CD4-positive, alpha-beta T cell (primary cell): ENCODE data around the gene SPART. TPM values are rescaled to one million over a fixed set of nuclear protein-coding genes. Genes with fewer than 3 reads are reported as not detected.

Source experiments
- ATAC-seq: fragments of 200-7000 bp; cut with Tn5 transposase; one replicate; pipeline ENCODE4 v1.10.0; 2022; ENCODE audit warnings: mild to moderate bottlenecking; ENCODE audit not compliant: poor library complexity
- CTCF ChIA-PET: fragments of 350-600 bp; sonication (Branson Sonifier 250); formaldehyde crosslinking; loops from one replicate; lab custom pipeline; 2021; ENCODE audit warnings: antibody characterized with exemption, inconsistent platforms; lab: Charles Lee
- POLR2A ChIA-PET: fragments of 350-600 bp; sonication (Branson Sonifier 250); formaldehyde crosslinking; loops from one replicate; lab custom pipeline; 2021; ENCODE audit warnings: antibody characterized with exemption, inconsistent platforms; lab: Charles Lee
- DNase-seq, 14 experiments: peaks; one replicate each; pipeline ENCODE4 v3.0.0-alpha.2; 2013 to 2020; ENCODE audit warnings: mixed read lengths in 2 of 14
- H3K27ac ChIP-seq, 2 donors: one replicate each; pipeline versions ENCODE4 v1.5.1 to v1.7.0; 2013; ENCODE audit warnings: low read length in 2 of 2, low read depth in 1 of 2, mild to moderate bottlenecking in 1 of 2
- H3K27me3 ChIP-seq, 2 experiments: 1 replicate in 1 of 2; 2 replicates in 1 of 2; pipeline versions ENCODE4 v1.6.1 to v1.7.0; 2013; ENCODE audit warnings: low read length in 2 of 2, control low read depth in 1 of 2, mild to moderate bottlenecking in 1 of 2, moderate library complexity in 1 of 2; ENCODE audit not compliant: insufficient read depth in 2 of 2, control insufficient read depth in 1 of 2
- H3K36me3 ChIP-seq: one replicate; pipeline ENCODE4 v1.6.1; 2013; ENCODE audit warnings: low read length, control low read depth; ENCODE audit not compliant: insufficient read depth
- H3K4me1 ChIP-seq: one replicate; pipeline ENCODE4 v1.6.1; 2013; ENCODE audit warnings: low read length, control low read depth; ENCODE audit not compliant: insufficient read depth
- H3K4me3 ChIP-seq: one replicate; pipeline ENCODE4 v1.5.1; 2013; ENCODE audit warnings: mild to moderate bottlenecking, low read length, moderate library complexity
- H3K9me3 ChIP-seq, 2 experiments: 1 replicate in 1 of 2; 2 replicates in 1 of 2; pipeline versions ENCODE4 v1.6.1 to v1.7.0; 2013; ENCODE audit warnings: low read length in 2 of 2, mild to moderate bottlenecking in 2 of 2, control low read depth in 1 of 2, moderate library complexity in 1 of 2; ENCODE audit not compliant: control insufficient read depth in 1 of 2, insufficient read depth in 1 of 2
- H3K27ac Mint-ChIP-seq: one replicate; pipeline ENCODE4 v1.8.0; 2020; ENCODE audit warnings: mixed read lengths
- H3K27me3 Mint-ChIP-seq: one replicate; pipeline ENCODE4 v1.8.0; 2021; ENCODE audit warnings: mixed read lengths
- H3K36me3 Mint-ChIP-seq: one replicate; pipeline ENCODE4 v1.8.0; 2021; ENCODE audit warnings: low read depth, mixed read lengths
- H3K4me1 Mint-ChIP-seq: one replicate; pipeline ENCODE4 v1.8.0; 2021; ENCODE audit warnings: low read depth, mixed read lengths
- H3K4me3 Mint-ChIP-seq: one replicate; pipeline ENCODE4 v1.8.0; 2020; ENCODE audit warnings: mild to moderate bottlenecking, mixed read lengths
- H3K9me3 Mint-ChIP-seq: one replicate; pipeline ENCODE4 v1.8.0; 2020; ENCODE audit warnings: mixed read lengths
- intact Hi-C, 2 experiments: fragments of 100-400 bp; cut with DNase I in 1 of 2; cut with micrococcal nuclease in 1 of 2; formaldehyde crosslinking; loops; one replicate each; pipeline versions ENCODE4 v1.15.1 to v1.9.0; 2023 to 2025; cut with DNase I, micrococcal nuclease
- total RNA-seq, 174 experiments: library from RNA in 2 of 174; stranded (reverse) in 2 of 174; gene quantifications; one replicate each; pipeline ENCODE4 v1.2.3 and lab custom pipeline; 2021 to 2026
- TF ChIP-seq, protein P1 (sequence below): fragments of 200-600 bp; IDR thresholded peaks from one replicate; pipeline ENCODE4 v1.8.0; 2022; ENCODE audit warnings: antibody characterized with exemption, mild to moderate bottlenecking

Gene SPART
- total RNA-seq, 2 experiments from 2014 or later: 22.0 to 22.9 TPM

DNA sequence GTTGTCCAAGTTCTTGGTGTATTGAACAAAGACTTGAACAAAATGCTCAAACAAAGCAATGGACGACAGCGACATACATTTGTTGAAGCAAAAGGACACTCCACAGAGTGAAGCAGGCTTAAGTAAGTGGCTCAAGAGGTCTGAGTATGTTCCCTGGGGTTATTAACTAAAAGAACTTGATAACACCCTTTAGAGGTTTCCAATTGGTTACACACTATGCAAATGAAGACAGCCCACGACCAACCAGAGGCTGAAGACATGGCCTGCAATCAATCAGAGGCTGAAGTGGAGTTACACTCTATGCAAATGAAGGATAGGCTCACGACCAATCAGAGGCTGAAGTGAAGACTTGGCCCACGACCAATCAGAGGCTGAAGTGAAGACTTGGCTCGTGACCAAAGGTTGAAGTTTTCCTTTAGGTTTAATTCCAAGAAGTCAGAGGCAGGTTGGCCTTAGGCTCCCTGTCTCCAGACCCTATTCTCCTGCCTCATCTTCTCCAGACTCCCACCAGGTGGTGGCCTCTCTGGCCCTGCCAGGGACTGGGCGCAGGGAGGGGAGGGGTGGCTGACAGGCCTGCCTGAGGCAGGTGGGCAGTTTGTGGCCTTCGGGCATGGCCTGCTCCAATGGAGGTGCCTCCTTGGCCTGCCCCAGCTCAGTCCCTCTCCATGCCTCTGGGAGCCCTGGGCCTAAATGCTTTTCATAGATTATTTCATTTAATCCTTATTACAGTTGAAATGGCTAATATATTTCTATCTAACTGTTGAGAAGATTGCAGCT lies 86.6 kb downstream of the SPART start:
- CTCF ChIA-PET: no interaction called here
- Histone ChIP-seq H3K4me3 (no peak overlapping the region), H3K27ac (no peak overlapping the region), H3K36me3 (no peaks in the 10 kb centered on the region), H3K9me3 (peaks cover 0 to 24% of the 10 kb centered on the region in 2 experiments), H3K27me3 (no peaks in the 10 kb centered on the region), H3K4me1 (no peaks in the 10 kb centered on the region)
- DNase-seq (no peak), ATAC-seq (no peak)
- TF ChIP-seq, protein P1, sequence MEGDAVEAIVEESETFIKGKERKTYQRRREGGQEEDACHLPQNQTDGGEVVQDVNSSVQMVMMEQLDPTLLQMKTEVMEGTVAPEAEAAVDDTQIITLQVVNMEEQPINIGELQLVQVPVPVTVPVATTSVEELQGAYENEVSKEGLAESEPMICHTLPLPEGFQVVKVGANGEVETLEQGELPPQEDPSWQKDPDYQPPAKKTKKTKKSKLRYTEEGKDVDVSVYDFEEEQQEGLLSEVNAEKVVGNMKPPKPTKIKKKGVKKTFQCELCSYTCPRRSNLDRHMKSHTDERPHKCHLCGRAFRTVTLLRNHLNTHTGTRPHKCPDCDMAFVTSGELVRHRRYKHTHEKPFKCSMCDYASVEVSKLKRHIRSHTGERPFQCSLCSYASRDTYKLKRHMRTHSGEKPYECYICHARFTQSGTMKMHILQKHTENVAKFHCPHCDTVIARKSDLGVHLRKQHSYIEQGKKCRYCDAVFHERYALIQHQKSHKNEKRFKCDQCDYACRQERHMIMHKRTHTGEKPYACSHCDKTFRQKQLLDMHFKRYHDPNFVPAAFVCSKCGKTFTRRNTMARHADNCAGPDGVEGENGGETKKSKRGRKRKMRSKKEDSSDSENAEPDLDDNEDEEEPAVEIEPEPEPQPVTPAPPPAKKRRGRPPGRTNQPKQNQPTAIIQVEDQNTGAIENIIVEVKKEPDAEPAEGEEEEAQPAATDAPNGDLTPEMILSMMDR: no peak
- Mint-ChIP-seq H3K27ac (no peak overlapping the region), H3K4me3 (no peak overlapping the region), H3K4me1 (no peaks in the 10 kb centered on the region), H3K9me3 (no peaks in the 10 kb centered on the region), H3K36me3 (no peaks in the 10 kb centered on the region), H3K27me3 (peaks cover 8% of the 10 kb centered on the region)
- intact Hi-C loops: no loop called here
- POLR2A ChIA-PET: no interaction called here

DNA sequence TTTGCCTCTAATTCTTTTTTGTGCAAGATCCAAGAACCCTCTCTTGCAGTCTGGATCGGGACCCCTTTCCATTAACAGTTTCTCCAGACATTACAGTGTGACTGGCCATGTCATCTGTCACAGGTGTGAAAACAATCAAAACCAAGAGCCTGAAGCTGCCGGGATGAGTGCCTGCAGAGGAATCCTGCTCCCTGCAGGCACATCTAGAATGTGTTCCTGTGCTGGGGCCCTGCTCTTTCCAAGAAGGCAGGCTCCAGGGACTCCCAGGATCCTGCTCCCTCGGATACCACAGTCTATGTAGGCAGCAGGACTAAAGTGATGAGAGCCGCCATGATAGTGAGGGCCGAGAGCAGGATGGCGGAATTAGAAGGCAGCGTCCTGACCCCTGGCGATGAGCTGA lies 87.4 kb downstream of the SPART start:
- Mint-ChIP-seq H3K27ac (no peak overlapping the region), H3K4me3 (no peak overlapping the region), H3K9me3 (no peaks in the 10 kb centered on the region), H3K36me3 (no peaks in the 10 kb centered on the region), H3K27me3 (peaks cover 8% of the 10 kb centered on the region), H3K4me1 (no peaks in the 10 kb centered on the region)
- intact Hi-C loops: no loop called here
- ATAC-seq: no peak
- no peaks in the 10 kb centered on the region for H3K36me3 ChIP-seq
- peaks cover 0 to 24% of the 10 kb centered on the region in 2 experiments for H3K9me3 ChIP-seq
- TF ChIP-seq, protein P1: no peak
- no peaks in the 10 kb centered on the region for H3K4me1 ChIP-seq
- no peak overlapping the region for H3K27ac ChIP-seq
- CTCF ChIA-PET: no interaction called here
- no peak overlapping the region for H3K4me3 ChIP-seq
- POLR2A ChIA-PET: no interaction called here
- no peaks in the 10 kb centered on the region for H3K27me3 ChIP-seq
- no peak for DNase-seq

Other genes starting within 250 kb of the SPART start
- not detected for gene DCLK1, start 215.0 kb downstream of the SPART start, total RNA-seq
- not detected for gene SOHLH2, start 131.8 kb downstream of the SPART start, total RNA-seq
- gene CCDC169, start 48.6 kb downstream of the SPART start, total RNA-seq: not detected
- not detected for gene CCNA1, start 86.1 kb upstream of the SPART start, total RNA-seq